ENCODE results near the gene PRKCE. TPM values are rescaled to one million over a fixed set of nuclear protein-coding genes. Genes with fewer than 3 reads are reported as not detected.
A peak's percentile ranks its signal among the peaks of the same experiment; 100 is the strongest.

PRKCE gene
- total RNA-seq, 1 donor, result 12.5 TPM

- no peak for DNase-seq (ENCODE audit: low read depth)
- H3K4me3 ChIP-seq (ENCODE audit: low read depth, low read length), result no peak overlapping the region
- TF ChIP-seq CTCF (IDR thresholded peaks at IDR 0.05; ENCODE audit: insufficient read depth, low read length), result no peak
Measured at GRCh38 chr2:45763797-45764196, 112.3 kb downstream of the PRKCE start.

- DNase-seq (ENCODE audit: low read depth), result no peak
- no peak for TF ChIP-seq CTCF (IDR thresholded peaks at IDR 0.05; ENCODE audit: insufficient read depth, low read length)
- no peak overlapping the region for H3K4me3 ChIP-seq (ENCODE audit: low read depth, low read length)
Measured at GRCh38 chr2:45765007-45765727, 113.7 kb downstream of the PRKCE start.

- no peak overlapping the region for H3K4me3 ChIP-seq (ENCODE audit: low read depth, low read length)
- TF ChIP-seq CTCF (IDR thresholded peaks at IDR 0.05; ENCODE audit: insufficient read depth, low read length), result no peak
- peak; percentile 62 for DNase-seq (ENCODE audit: low read depth)
Measured at GRCh38 chr2:45765728-45766254, 114.3 kb downstream of the PRKCE start.

GRCh38 chr2:45768208-45768607, 116.7 kb downstream of the PRKCE start:
- no peak for DNase-seq (ENCODE audit: low read depth)
- H3K4me3 ChIP-seq (ENCODE audit: low read depth, low read length), result no peak overlapping the region
- no peak for TF ChIP-seq CTCF (IDR thresholded peaks at IDR 0.05; ENCODE audit: insufficient read depth, low read length)

GRCh38 chr2:45769056-45769455, 117.6 kb downstream of the PRKCE start:
- no peak for TF ChIP-seq CTCF (IDR thresholded peaks at IDR 0.05; ENCODE audit: insufficient read depth, low read length)
- no peak overlapping the region for H3K4me3 ChIP-seq (ENCODE audit: low read depth, low read length)
- no peak for DNase-seq (ENCODE audit: low read depth)

GRCh38 chr2:45769854-45770576, 118.5 kb downstream of the PRKCE start:
- no peak for TF ChIP-seq CTCF (IDR thresholded peaks at IDR 0.05; ENCODE audit: insufficient read depth, low read length)
- no peak overlapping the region for H3K4me3 ChIP-seq (ENCODE audit: low read depth, low read length)
- no peak for DNase-seq (ENCODE audit: low read depth)

All from fibroblast of the aortic adventitia (primary cell).